ENCODE results near the gene KCNK17.

- TF ChIP-seq POLR2AphosphoS5 (IDR thresholded peaks at IDR 0.05) (no peak), CTCF (IDR thresholded peaks at IDR 0.05) (no peak)
Observed at GRCh38 chr6:39273406-39273821, 40.8 kb downstream of the KCNK17 start.

Data from sigmoid colon (tissue), 4 donors.